Colonic mucosa (tissue), 4 donors: Measurements from ENCODE around the gene PRAC2. TPM values are rescaled to one million over a fixed set of nuclear protein-coding genes. Genes with fewer than 3 reads are reported as not detected.

ENCODE experiments used
- DNase-seq: peaks from one replicate; pipeline ENCODE4 v3.0.0-alpha.2; 2020
- H3K27ac ChIP-seq: fragments of 200-600 bp; one replicate; pipeline ENCODE4 v1.8.0; 2021
- H3K27me3 ChIP-seq: fragments of 200-600 bp; one replicate; pipeline ENCODE4 v1.8.0; 2021
- H3K36me3 ChIP-seq: fragments of 200-600 bp; one replicate; pipeline ENCODE4 v1.8.0; 2021
- H3K4me1 ChIP-seq: fragments of 200-600 bp; one replicate; pipeline ENCODE4 v1.8.0; 2021; ENCODE audit warnings: mild to moderate bottlenecking
- H3K4me3 ChIP-seq: fragments of 200-600 bp; one replicate; pipeline ENCODE4 v1.8.0; 2021
- H3K9ac ChIP-seq, 2 donors: one replicate each; pipeline ENCODE4 v1.7.0; 2013; ENCODE audit warnings: control low read depth in 2 of 2, low read depth in 2 of 2, low read length in 2 of 2
- H3K9me3 ChIP-seq: fragments of 200-600 bp; one replicate; pipeline ENCODE4 v1.8.0; 2021
- intact Hi-C: fragments of 100-400 bp; cut with DNase I; formaldehyde crosslinking; loops from one replicate; pipeline ENCODE4 v1.14.1; 2022
- total RNA-seq, 2 donors: library from RNA; stranded (reverse); fragmentation: NEBNext Ultra II Directional in 1 of 2; extraction: Animal tissue kit (Norgen Biotek cat#: 25700) in 1 of 2; gene quantifications; one replicate each; pipeline ENCODE4 v1.2.1, GENCODE V29; 2021
- TF ChIP-seq, protein P1 (sequence below): fragments of 200-600 bp; IDR thresholded peaks from one replicate; pipeline ENCODE4 v1.8.0; 2022; ENCODE audit warnings: antibody characterized with exemption, mild to moderate bottlenecking
- donor health status: healthy.
- donor health status: DM: no; HTN: no; CAD: no.
- donor health status: DM: no; HTN: no; CAD: no.

Gene PRAC2
- total RNA-seq, 2 donors from 2014 or later = 12.9 to 19.4 TPM

DNA sequence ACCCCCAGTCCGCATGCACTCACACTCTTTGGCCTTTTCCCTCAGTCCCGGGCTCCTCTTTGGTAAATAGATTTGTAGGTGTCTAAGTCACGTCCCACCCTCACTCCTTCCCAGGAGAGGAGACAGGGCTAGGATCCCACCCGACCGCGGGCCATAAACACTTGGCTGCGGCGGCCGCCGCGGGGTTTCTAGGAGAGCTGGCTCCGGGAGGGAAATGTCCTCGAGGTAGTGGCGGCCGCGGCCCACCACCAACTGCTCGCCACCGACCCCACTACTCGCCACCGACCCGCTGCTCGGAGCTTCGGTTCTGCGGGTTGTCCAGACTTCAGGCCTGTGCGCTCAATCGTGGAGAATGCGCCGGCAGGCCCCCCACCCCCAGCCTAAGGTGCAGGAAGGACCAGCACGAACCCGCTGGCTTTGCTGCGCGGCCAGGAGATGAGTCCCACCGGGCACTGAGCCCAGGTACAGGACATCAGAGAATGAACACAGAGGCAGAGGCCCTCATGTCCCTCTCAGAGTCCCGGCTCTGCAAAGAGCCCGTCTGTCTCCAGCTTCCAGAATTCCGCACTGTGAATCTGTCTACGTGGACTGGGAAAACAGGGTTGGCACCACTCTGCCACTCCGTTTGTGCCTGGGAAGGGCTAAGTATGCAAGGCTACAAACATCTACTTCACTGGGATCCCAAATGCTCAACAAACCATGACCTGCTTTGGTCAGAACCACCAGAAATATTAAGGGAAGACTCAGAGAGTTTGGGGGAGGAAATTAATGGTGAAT lies 2.5 kb downstream of the PRAC2 start:
- DNase-seq = peak; percentile 38
- intact Hi-C loops = loop anchor here (2.0 kb wide), 1 partner anchor 65 kb away; no protein-coding TSS in a partner anchor
- peak overlapping the region; percentile 45 for H3K4me3 ChIP-seq
- H3K4me1 ChIP-seq = no peaks in the 10 kb centered on the region
- no peaks in the 10 kb centered on the region for H3K36me3 ChIP-seq
- peak overlapping the region; percentile 85 for H3K27ac ChIP-seq
- H3K9ac ChIP-seq = no peak overlapping the region
- TF ChIP-seq, protein P1, sequence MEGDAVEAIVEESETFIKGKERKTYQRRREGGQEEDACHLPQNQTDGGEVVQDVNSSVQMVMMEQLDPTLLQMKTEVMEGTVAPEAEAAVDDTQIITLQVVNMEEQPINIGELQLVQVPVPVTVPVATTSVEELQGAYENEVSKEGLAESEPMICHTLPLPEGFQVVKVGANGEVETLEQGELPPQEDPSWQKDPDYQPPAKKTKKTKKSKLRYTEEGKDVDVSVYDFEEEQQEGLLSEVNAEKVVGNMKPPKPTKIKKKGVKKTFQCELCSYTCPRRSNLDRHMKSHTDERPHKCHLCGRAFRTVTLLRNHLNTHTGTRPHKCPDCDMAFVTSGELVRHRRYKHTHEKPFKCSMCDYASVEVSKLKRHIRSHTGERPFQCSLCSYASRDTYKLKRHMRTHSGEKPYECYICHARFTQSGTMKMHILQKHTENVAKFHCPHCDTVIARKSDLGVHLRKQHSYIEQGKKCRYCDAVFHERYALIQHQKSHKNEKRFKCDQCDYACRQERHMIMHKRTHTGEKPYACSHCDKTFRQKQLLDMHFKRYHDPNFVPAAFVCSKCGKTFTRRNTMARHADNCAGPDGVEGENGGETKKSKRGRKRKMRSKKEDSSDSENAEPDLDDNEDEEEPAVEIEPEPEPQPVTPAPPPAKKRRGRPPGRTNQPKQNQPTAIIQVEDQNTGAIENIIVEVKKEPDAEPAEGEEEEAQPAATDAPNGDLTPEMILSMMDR = no peak
- no peaks in the 10 kb centered on the region for H3K9me3 ChIP-seq
- peaks cover 36% of the 10 kb centered on the region for H3K27me3 ChIP-seq

GRCh38 chr17:48726114-48726915 lies 3.3 kb downstream of the PRAC2 start:
- Histone ChIP-seq H3K36me3 (no peaks in the 10 kb centered on the region), H3K4me3 (peak overlapping the region; percentile 45), H3K27me3 (peaks cover 36% of the 10 kb centered on the region), H3K9ac (no peak overlapping the region), H3K9me3 (no peaks in the 10 kb centered on the region), H3K4me1 (no peaks in the 10 kb centered on the region), H3K27ac (peak overlapping the region; percentile 85)
- TF ChIP-seq, protein P1 = no peak
- intact Hi-C loops = no loop called here
- DNase-seq = peak; percentile 75

- DNase-seq = peak; percentile 64
- intact Hi-C loops = no loop called here
- no peak overlapping the region for H3K9ac ChIP-seq
- H3K36me3 ChIP-seq = no peaks in the 10 kb centered on the region
- H3K4me3 ChIP-seq = peak overlapping the region; percentile 45
- H3K27me3 ChIP-seq = peaks cover 38% of the 10 kb centered on the region
- H3K27ac ChIP-seq = peak overlapping the region; percentile 85
- TF ChIP-seq, protein P1 = no peak
- H3K9me3 ChIP-seq = no peaks in the 10 kb centered on the region
- H3K4me1 ChIP-seq = no peaks in the 10 kb centered on the region
These were observed 3.9 kb downstream of the PRAC2 start for GRCh38 chr17:48726916-48727286.

DNA sequence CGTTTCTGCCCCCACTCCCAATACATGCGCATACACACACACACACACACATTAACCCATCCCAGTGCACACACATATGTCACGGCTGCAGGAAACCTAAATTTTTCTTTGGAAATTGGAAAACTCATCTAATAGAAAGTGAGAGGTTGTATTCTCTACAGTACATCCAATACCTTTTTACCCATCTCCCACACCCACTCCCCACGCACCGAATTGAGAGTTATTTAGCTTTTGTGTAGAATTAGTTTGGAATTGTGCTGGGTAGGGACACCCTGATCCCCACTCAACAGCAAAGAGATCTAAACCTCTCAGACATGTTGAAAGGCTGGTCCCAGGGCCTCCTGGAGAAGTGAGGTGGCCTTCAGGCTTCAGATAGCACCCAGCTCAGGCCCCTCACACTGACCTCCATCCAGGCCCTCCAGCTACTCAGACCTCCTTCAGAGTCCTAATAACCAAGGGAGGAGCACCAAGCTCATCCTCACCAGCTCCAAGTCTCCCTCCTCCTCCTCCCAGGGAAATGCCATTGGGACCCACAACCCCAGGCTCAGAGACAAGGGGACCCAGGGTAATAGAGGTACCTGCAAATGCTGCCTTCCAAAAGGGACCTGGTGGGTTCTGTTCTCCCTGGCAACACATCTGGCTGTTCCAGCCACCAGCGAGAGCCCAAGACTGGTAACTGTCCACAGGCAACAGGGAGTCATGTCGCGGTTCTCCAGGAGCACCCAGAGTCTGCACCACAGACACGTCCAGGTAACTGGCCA lies 4.6 kb downstream of the PRAC2 start:
- intact Hi-C loops = no loop called here
- Histone ChIP-seq H3K4me1 (no peaks in the 10 kb centered on the region), H3K27me3 (peaks cover 38% of the 10 kb centered on the region), H3K4me3 (peak overlapping the region; percentile 45), H3K9ac (peak overlapping the region in 1 of 2 donors; percentile 32), H3K27ac (peak overlapping the region; percentile 85), H3K36me3 (no peaks in the 10 kb centered on the region), H3K9me3 (no peaks in the 10 kb centered on the region)
- TF ChIP-seq, protein P1 = no peak
- DNase-seq = peak; percentile 22
